Putamen (tissue), 1 donor: ENCODE measurements around the gene LRP8.
"Not testable (repeated sequence)": the region's sequence is repeated elsewhere in the genome, so short reads cannot be mapped to it uniquely, and the experiment has no call there.

Experiments
- DNase-seq: peaks from one replicate; pipeline ENCODE4 v3.0.0-alpha.2; 2016; ENCODE audit warnings: low spot score

The LRP8 gene

GRCh38 chr1:53207726-53208125, 120.1 kb downstream of the LRP8 start:
- no peak for DNase-seq

DNA sequence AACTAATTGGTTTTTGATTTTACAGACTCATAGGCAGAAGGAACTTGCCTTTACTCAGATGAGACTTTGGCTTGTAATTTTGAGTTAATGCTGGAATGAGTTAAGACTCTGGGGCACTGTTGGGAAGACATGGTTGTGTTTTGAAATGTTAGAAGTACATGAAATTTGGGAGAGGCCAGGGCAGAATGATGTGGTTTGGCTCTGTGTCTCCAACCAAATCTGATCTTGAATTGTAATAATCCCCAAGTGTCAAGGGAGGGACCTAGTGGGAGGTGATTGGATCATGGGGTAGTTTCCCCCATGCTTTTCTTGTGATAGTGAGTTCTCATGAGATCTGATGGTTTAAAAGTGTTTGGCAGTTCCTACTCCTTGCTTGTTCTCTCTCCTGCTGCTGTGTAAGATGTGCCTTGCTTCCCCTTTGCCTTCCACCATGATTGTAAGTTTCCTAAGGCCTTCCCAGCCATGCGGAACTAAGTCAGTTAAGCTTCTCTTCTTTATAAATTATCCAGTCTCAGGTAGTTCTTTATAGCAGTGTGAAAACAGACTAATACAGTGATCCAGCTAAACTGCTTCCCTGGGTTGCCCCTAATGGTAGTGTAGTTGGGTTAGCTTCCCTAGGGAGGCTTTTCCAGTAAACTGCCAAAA, 121.0 kb downstream of the LRP8 start:
- DNase-seq = no peak

DNA sequence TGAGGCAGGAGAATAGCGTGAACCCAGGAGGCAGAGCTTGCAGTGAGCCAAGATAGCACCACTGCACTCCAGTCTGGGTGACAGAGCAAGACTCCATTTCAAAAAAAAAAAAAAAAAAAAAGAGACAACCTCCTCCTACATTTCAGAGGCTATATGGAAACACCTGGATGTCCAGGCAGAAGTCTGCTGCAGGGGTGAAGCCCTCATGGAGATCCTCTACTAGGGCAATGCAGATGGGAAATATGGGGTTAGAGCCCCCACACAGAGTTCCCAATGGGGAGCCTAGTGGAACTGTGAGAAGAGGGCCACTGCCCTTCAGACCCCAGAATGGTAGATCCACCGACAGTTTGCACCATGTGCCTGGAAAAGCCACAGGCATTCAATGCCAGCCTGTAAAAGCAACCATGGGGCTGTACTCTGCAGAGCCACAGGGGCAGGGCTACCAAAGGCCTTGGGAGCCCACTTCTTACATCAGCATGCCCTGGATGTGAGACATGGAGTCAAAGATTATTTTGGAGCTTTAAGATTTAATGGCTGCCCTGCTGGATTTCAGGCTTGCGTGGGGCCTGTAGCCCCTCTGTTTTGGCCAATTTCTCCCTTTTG, 121.7 kb downstream of the LRP8 start:
- DNase-seq = not testable (repeated sequence)

GRCh38 chr1:53205496-53205895, 122.4 kb downstream of the LRP8 start:
- DNase-seq = not testable (repeated sequence)

DNA sequence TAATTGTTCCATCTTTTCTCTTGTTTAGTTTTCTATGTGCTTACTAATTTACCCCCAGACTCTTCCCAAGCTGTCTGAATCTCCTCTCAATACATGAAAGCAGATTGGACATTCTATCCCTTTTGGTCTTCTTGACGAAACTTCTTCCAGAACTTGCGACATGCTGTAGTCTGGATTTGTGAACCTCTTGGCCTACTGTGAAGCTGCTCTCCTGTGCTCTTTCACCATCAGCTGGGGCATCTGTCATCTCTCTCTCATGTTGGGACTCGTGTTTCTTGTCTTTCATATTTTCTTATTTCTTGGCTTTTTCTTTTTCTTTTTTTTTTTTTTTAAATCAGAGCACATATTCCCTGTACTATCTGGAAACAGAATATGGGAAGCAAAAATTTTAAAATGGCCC, 124.4 kb downstream of the LRP8 start:
- no peak for DNase-seq

GRCh38 chr1:53198241-53198651, 129.6 kb downstream of the LRP8 start:
- DNase-seq = no peak

- no peak for DNase-seq
These were observed 130.3 kb downstream of the LRP8 start for GRCh38 chr1:53197291-53198200.

DNA sequence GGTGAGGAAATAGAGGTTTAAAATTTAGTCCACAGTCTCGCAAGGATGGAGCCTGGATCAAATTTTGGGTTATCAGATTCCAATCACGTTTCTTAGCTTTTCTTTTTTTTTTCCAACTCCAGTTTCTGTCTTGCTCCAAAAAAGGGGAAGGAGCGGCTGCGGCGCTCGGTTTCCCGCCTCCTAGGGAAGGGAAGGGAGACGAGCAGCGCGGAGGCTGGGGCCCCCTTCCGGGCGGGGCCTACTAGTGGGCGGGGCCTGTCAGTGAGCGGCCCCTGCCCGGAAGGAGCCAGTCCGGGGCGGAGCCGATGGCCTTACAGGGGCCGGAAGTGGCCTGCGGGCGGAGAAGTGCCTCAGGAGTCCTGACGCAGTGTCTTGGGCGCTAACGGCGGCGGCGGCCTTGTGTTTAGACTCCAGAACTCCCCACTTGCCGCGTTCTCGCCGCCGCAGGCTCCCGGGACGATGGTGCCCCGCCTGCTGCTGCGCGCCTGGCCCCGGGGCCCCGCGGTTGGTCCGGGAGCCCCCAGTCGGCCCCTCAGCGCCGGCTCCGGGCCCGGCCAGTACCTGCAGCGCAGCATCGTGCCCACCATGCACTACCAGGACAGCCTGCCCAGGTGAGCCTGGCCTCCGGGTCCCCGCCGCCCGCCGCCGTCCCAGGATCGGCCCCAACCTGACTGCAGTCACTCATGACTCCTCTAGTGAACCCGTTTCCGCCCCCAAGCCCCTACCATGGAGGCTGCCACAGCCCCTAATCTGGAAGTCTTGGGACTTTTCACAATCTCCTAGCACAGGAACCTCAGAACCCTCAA, 131.2 kb downstream of the LRP8 start, which contains the start of gene CPT2:
Gene CPT2, plus strand, starts transcription at position 340 of the 806 bp plus-strand sequence. Its CDS starts 120 bp downstream, at position 460.
- DNase-seq = peak; percentile 92

- no peak for DNase-seq
These were observed 131.8 kb downstream of the LRP8 start for GRCh38 chr1:53196017-53196484.

DNA sequence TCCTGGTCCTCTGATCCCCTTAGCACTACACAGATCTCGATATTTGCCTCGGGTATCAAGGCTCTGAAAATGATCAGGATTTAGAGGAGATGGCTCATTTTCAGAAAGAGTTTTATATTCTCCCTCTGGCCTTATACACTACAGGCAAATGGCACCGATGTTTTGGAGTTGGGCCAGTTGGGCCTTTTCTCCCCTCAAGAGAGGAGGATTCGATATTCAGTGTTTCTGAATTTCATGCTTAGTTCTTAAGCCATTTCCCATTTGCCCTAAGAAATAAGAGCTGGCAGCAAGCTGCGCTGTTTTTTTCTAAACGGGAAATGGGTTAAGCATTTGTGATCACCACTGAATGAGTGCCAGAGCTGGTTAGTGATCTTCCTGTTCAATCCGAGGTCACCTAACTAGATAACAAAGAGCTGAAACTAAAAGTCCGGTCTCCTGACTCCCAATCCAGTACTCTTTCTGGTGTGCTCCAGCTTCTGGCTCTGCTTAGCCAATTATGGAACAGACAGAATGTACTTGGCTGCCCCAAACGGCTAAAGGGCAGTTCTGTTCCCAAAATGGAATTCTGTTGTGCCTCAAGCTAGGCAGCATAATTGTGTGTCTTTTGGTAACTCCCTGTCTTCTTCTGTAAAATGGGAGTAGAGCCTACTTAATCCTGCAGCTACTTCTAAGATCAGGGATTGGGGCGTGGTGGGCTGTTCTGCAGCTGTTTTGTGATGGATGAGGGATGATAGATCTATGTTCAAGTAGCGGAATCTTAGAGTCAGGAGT, 132.4 kb downstream of the LRP8 start:
- no peak for DNase-seq
